ENCODE results near the gene RRP15. TPM values are rescaled to one million over a fixed set of nuclear protein-coding genes. Genes with fewer than 3 reads are reported as not detected.
A peak's percentile ranks its signal among the peaks of the same experiment; 100 is the strongest.
"Not testable (repeated sequence)": the region's sequence is repeated elsewhere in the genome, so short reads cannot be mapped to it uniquely, and the experiment has no call there.

RRP15 gene
- total RNA-seq, 3 donors from 2014 or later, result 9.8 to 17.7 (median 10.0) TPM

- intact Hi-C loops (cut with DNase I, micrococcal nuclease), result no loop called here
- H3K4me3 ChIP-seq, result no peak overlapping the region
- ATAC-seq, result no peak
- H3K36me3 ChIP-seq (ENCODE audit: low read depth), result no peaks in the 10 kb centered on the region
- TF ChIP-seq CTCF (IDR thresholded peaks at IDR 0.05), result no peak
- H3K9me3 ChIP-seq, result no peaks in the 10 kb centered on the region
- H3K4me1 ChIP-seq (ENCODE audit: low read depth), result no peaks in the 10 kb centered on the region
- DNase-seq, result no peak
Measured at GRCh38 chr1:218315638-218316037, 30.5 kb downstream of the RRP15 start.

GRCh38 chr1:218317061-218317460, 32.0 kb downstream of the RRP15 start:
- H3K4me1 ChIP-seq (ENCODE audit: low read depth), result no peaks in the 10 kb centered on the region
- ATAC-seq (no peak), DNase-seq (no peak)
- H3K4me3 ChIP-seq, result no peak overlapping the region
- H3K9me3 ChIP-seq, result no peaks in the 10 kb centered on the region
- no peaks in the 10 kb centered on the region for H3K36me3 ChIP-seq (ENCODE audit: low read depth)
- intact Hi-C loops (cut with DNase I, micrococcal nuclease), result no loop called here
- no peak for TF ChIP-seq CTCF (IDR thresholded peaks at IDR 0.05)

GRCh38 chr1:218320182-218320581, 35.1 kb downstream of the RRP15 start:
- H3K4me1 ChIP-seq (ENCODE audit: low read depth); H3K36me3 ChIP-seq (ENCODE audit: low read depth); H3K4me3 ChIP-seq; H3K9me3 ChIP-seq; ATAC-seq; DNase-seq; intact Hi-C loops (cut with DNase I, micrococcal nuclease): not testable (repeated sequence)

GRCh38 chr1:218322762-218323161, 37.7 kb downstream of the RRP15 start:
- intact Hi-C loops (cut with DNase I, micrococcal nuclease), result no loop called here
- TF ChIP-seq CTCF (IDR thresholded peaks at IDR 0.05), result no peak
- no peak for ATAC-seq

DNA sequence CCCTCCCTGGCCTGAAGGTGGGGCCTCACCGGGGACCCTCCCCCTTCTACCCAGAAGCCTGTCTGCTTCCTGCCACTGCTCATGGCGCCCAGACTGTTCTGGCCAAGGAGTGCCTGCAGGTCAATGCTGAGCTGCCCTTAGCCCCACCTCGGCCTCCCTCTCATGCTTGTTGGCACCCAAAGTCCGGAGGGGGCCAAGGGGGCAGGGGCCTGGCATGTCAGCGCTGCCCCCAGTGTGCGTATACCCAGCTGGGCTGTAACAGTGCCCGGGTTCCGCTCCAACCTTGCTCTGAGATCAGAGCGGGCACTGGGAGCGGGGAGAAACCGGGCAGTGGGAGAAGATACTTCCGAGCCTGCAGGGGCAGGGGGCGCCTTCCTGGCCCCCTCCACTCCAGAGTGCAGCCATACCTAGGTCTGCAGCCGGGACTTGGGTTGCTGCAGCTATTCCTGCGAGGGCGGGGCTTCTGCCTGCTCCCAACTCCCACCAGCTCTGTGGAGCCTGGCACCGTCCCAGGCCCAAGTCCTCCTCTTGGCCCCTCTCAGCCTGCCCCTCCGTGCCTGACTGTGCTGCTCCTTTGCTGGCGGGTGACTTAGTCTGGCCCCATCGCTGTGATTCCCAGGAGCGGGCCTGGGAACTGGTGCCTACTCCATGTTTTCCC, 38.6 kb downstream of the RRP15 start:
- Histone ChIP-seq H3K9me3 (no peaks in the 10 kb centered on the region), H3K4me3 (no peak overlapping the region), H3K4me1 (ENCODE audit: low read depth) (no peaks in the 10 kb centered on the region), H3K36me3 (ENCODE audit: low read depth) (no peaks in the 10 kb centered on the region)
- ATAC-seq (no peak), DNase-seq (peak in 1 of 3 donors; percentile 17)
- TF ChIP-seq CTCF (IDR thresholded peaks at IDR 0.05), result no peak
- intact Hi-C loops (cut with DNase I, micrococcal nuclease), result no loop called here

More at GRCh38 chr1:218322762-218323161, 37.7 kb downstream of the RRP15 start:
- no peak for DNase-seq
- H3K36me3 ChIP-seq (ENCODE audit: low read depth), result no peaks in the 10 kb centered on the region
- H3K4me3 ChIP-seq, result no peak overlapping the region
- H3K4me1 ChIP-seq (ENCODE audit: low read depth), result no peaks in the 10 kb centered on the region
- no peaks in the 10 kb centered on the region for H3K9me3 ChIP-seq

- ATAC-seq (no peak), DNase-seq (no peak)
- Histone ChIP-seq H3K4me1 (ENCODE audit: low read depth) (no peaks in the 10 kb centered on the region), H3K36me3 (ENCODE audit: low read depth) (no peaks in the 10 kb centered on the region), H3K4me3 (no peak overlapping the region), H3K9me3 (no peaks in the 10 kb centered on the region)
- no peak for TF ChIP-seq CTCF (IDR thresholded peaks at IDR 0.05)
- intact Hi-C loops (cut with DNase I, micrococcal nuclease), result no loop called here
Measured at GRCh38 chr1:218324226-218324580, 39.1 kb downstream of the RRP15 start.
